HG02623 (cell line): Measurements from ENCODE around the gene PIP4P1.
A peak's percentile ranks its signal among the peaks of the same experiment; 100 is the strongest.
"Not testable (repeated sequence)": the region's sequence is repeated elsewhere in the genome, so short reads cannot be mapped to it uniquely, and the experiment has no call there.

Experiments used
- ATAC-seq: cut with Tn5 transposase; IDR thresholded peaks from one replicate; pipeline ENCODE4 v1.9.1; 2021; ENCODE audit warnings: moderate library complexity; ENCODE audit not compliant: unreplicated experiment

Gene PIP4P1

DNA sequence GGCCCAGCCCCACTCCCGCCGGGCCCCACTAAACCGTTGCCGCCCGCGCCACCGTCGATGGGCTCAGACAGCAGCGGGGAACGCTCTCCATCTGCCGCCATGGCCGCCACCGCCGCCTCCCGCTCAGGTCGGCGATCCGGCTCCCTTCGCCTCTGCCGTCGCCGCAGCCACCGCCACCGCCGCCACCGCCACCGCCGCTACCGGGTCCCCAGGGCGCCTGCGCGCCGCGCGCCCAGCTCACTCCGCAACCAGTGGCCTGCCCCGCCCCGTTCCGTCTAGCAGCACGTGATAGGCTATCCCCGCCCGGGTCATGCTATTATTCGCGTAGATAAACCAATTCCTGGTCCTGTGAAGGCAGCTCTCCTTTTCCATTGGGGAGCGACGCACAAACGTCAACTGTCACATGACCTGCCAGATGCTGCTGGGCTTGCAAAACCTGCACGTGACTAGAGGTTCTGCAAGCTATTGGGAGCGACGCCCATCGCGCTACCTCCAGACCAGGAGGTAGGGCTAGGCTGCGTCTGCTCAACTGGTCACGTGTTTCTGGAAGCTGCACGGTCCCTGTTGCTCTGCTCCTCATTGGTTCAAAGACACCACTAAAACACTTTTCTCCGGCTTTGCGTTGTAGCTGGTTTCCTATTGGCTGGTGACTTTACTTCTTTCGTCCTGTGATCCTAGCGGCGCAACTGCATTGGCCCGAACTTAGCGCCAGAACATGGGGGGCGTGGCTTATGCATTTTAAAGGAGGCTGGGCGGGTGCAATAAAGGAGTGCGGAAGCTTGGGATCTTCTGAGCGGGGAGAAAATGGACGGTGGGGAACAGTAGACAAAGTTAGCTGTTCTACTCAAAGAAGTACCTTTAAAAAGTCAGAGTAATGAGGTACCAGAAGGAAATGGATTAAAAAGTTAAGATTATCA lies at the start of gene PIP4P1:
TSS of gene PIP4P1 (minus strand) at position 210 of the 917 bp plus-strand sequence. CDS start at position 101, 109 bp downstream.
- peak; percentile 91 for ATAC-seq

GRCh38 chr14:20508367-20508766 lies 47.1 kb upstream of the PIP4P1 start:
- no peak for ATAC-seq

- ATAC-seq: not testable (repeated sequence)
Observed at GRCh38 chr14:20507537-20507936, 46.3 kb upstream of the PIP4P1 start.

- ATAC-seq: not testable (repeated sequence)
Observed at GRCh38 chr14:20506752-20507151, 45.5 kb upstream of the PIP4P1 start.

DNA sequence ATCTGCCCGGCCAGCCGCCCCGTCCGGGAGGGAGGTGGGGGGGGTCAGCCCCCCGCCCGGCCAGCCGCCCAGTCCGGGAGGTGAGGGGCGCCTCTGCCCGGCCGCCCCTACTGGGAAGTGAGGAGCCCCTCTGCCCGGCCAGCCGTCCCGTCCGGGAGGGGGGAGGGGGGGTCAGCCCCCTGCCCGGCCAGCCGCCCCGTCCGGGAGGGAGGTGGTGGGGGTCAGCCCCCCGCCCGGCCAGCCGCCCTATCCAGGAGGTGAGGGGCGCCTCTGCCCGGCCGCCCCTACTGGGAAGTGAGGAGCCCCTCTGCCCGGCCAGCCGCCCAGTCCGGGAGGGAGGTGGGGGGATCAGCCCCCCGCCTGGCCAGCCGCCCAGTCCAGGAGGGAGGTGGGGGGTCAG lies 45.0 kb upstream of the PIP4P1 start:
- not testable (repeated sequence) for ATAC-seq

DNA sequence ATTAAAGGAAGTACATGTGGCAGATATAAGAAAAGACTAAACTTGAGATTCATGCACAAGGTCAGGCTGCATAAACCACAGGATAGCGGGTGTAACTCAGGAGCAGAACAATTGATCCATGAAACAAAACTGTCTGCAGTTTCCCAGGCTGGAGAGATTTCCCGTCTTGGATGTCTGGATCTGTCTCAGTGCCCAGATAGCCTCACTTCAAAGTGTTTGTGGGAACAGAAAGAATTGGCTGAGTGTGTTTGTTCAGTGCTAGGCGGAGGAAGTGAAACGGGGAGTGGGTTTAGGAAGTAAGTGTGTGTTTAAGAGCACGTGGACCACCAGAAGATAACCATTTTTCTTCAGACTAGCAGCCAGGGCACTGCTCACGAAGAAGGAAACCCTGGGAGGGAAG lies 42.7 kb upstream of the PIP4P1 start:
- no peak for ATAC-seq

DNA sequence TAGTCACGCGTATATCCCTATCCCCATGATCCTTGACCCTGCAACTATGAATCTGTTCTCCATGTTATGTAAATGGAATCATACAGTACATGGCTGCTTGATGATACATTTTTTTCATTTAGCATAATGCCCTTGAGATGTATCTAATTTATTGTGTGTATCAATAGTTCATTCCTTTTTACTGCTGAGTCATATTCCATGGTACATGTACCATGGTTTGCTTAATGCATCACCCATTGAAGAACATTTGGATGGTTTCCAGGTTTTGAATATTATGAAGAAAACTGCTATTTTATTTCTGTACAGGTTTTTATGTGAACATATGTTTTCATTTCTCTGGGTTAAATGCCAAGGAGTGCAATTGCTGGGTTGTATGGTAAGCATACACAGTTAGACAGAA lies 40.1 kb upstream of the PIP4P1 start:
- ATAC-seq: no peak

GRCh38 chr14:20499881-20500280 lies 38.6 kb upstream of the PIP4P1 start:
- no peak for ATAC-seq

GRCh38 chr14:20499108-20499507 lies 37.9 kb upstream of the PIP4P1 start:
- no peak for ATAC-seq

DNA sequence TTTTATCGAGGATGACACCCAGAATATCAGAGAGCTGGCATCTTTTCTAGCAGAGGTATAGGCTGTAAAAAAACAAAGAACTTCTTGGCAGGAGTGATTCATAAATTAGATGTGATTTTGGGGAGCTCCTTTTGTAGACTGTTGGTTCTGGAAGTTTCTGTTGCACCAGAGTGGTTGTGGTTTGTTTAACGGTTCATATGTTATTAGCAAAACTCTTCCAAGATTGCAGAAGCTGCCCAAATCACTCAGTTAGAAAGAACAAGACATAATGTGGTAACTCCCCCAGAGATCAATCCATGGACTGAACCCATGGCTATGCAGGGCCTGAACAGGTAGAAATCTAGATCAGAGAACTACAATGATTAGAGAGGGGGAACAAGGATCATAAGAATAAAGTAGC lies 37.4 kb upstream of the PIP4P1 start:
- no peak for ATAC-seq

DNA sequence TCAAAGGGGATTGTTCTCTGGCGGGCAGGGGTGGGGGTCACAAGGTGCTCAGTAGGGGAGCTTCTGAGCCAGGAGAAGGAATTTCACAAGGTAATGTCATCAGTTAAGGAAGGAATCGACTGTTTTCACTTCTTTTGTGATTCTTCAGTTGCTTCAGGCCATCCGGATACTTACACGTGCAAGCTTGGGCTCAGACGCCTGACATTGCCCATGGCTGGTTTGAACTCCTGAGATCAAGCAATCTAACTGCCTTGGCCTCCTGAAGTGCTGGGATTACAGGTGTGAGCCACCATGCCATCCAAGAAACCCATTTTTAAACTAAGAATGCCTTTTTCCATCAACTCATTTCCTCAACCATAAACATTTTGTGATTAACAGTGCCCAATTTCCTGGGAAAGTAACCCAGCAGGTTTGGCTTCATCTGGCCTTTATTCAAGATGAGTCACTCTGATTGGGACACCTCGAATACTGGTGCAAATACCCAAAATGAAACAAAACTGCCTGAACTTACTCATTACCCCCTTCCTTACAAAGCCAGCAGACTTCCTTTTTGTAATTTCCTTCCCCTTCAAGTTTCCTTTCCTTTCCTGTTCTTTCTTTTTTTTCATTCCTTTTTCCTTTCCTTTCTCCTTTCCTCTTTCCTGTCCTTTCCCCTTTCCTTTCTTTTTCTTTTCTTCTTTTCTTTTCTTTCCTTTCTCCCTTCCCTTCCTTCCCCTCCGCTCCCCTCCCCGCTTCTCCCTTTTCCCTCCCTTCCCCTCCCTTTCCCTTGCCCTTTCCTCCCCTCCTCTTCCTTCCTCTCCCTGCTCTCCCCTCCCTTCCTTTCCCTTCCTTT lies 33.9 kb upstream of the PIP4P1 start:
- ATAC-seq: no peak

- no peak for ATAC-seq
Observed at GRCh38 chr14:20493634-20494033, 32.4 kb upstream of the PIP4P1 start.

GRCh38 chr14:20492486-20492885 lies 31.3 kb upstream of the PIP4P1 start:
- no peak for ATAC-seq

GRCh38 chr14:20490563-20490962 lies 29.3 kb upstream of the PIP4P1 start:
- no peak for ATAC-seq

DNA sequence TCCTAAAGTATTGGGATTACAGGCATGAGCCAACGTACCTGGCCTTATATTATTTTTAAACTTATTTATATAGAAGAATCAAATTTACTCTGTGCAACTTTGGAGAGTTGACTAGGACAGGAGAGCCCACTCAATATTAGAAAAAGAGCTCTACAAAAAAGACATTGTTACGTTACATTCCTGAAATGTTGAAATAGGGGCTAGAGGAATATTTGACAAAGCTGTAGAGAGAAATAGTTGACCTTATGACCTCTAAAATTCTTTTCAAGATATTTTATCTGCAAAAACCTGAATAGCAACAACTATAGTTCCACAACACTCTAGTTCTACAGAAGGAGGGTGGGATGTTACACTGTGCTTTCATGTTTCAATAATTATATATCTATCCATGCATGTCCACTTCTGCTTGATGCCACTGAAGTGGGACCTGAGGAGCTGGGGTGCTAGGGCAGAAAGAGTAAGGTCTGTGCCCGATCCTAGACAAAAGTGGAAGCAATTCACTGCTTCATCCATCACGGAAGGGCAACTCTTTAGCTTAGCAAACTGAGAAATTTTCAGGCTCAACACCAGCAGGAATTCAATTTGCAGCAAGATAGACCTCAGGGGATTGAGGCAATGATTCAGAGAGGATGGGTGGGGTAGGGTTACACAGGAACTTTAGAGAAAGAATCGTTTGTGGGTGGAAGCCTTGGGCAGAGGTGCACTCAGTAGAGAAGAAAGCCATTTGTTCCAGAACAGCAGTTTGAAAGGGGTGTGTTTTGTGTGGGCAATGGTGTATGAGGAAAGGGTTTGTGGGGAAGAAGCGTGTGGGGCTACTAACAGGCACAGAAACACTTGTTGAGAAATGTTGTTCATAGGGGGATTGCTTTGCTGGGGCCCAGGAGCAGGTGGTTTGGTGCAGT lies 28.1 kb upstream of the PIP4P1 start:
- ATAC-seq: peak; percentile 51

DNA sequence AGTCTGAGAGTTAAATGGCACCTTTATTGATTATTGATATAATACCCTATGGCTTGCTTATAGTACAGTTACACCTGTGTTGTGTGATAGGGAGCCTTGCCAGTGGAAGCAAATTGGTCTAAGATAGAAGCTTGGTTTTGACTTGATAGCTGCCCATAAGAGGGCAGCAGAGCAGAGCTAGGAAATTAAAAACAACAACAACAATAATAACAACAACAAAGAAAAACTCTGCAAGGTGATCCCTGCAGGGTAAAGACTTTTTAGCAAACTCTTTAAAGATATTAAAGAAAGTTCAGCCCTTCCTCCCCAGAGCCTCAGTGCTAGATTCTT lies 26.1 kb upstream of the PIP4P1 start:
- no peak for ATAC-seq

GRCh38 chr14:20486684-20487395 lies 25.6 kb upstream of the PIP4P1 start:
- no peak for ATAC-seq

- ATAC-seq: no peak
Observed at GRCh38 chr14:20485900-20486299, 24.7 kb upstream of the PIP4P1 start.

DNA sequence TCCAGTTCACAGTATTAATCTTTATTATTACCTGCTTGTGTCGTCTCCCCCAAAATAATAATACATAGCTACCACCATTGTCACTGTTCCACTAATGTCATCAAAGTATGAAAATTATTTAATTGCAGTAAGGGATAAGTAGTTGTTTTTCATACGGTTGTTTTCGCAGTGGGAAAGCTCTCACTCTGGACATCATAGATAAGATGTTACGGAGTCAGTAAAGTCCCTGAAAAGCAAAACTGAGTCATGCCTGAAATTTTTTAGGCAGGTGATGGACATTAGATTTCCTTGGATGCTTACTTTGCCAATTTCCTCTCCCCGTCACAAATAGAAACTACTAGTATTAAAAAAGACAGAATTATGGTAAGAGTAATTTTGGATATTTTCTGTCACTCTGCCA lies 21.1 kb upstream of the PIP4P1 start:
- no peak for ATAC-seq

DNA sequence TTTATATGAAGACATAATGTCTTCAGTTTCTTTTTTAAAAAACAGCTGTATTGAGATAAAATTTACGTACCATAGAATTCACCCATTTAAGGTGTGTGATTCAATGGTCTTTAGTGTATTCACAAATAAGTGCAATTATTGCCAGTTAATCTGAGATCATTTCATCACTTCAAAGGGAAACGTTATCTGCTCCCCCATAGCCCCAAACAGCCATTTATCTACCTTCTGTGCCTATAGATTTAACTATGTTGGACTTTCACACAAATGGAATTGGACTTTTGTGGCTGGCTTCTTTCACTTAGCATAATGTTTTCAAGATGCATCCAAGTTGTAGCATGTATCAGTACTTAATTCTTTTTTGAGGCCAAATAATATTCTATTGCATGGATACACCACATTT lies 17.7 kb upstream of the PIP4P1 start:
- ATAC-seq: no peak
